Trophoblast cell (in vitro differentiated cells and primary cell): Measurements from ENCODE around the gene VASH2.

ENCODE experiments used
- DNase-seq, 2 donors: peaks; one replicate each; pipeline ENCODE4 v3.0.0-alpha.2; 2016
- H2AFZ ChIP-seq: 2 replicates; pipeline ENCODE4 v1.6.1; 2013; ENCODE audit warnings: low read length, moderate library complexity, mild to moderate bottlenecking; ENCODE audit not compliant: insufficient read depth, poor library complexity
- H2AK5ac ChIP-seq: 2 replicates; pipeline ENCODE4 v1.6.1; 2013; ENCODE audit warnings: mild to moderate bottlenecking, low read length
- H2BK120ac ChIP-seq: 2 replicates; pipeline ENCODE4 v1.6.1; 2013; ENCODE audit warnings: low read length, mild to moderate bottlenecking, moderate library complexity; ENCODE audit not compliant: insufficient read depth, poor library complexity
- H2BK12ac ChIP-seq: 2 replicates; pipeline ENCODE4 v1.6.1; 2013; ENCODE audit warnings: mild to moderate bottlenecking, low read length, moderate library complexity
- H2BK5ac ChIP-seq: 2 replicates; pipeline ENCODE4 v1.6.1; 2013; ENCODE audit warnings: low read length, low read depth, moderate library complexity, mild to moderate bottlenecking; ENCODE audit not compliant: poor library complexity
- H3K14ac ChIP-seq: 2 replicates; pipeline ENCODE4 v1.6.1; 2013; ENCODE audit warnings: mild to moderate bottlenecking, low read length
- H3K18ac ChIP-seq: 2 replicates; pipeline ENCODE4 v1.6.1; 2013; ENCODE audit warnings: mild to moderate bottlenecking, low read length
- H3K23ac ChIP-seq: 2 replicates; pipeline ENCODE4 v1.6.1; 2013; ENCODE audit warnings: low read length
- H3K27ac ChIP-seq: 2 replicates; pipeline ENCODE4 v1.5.1; 2013; ENCODE audit warnings: low read depth, mild to moderate bottlenecking, inconsistent platforms, low read length, moderate library complexity
- H3K27me3 ChIP-seq: 2 replicates; pipeline ENCODE4 v1.6.1; 2013; ENCODE audit warnings: inconsistent platforms, mild to moderate bottlenecking, low read length, moderate library complexity; ENCODE audit not compliant: insufficient read depth
- H3K36me3 ChIP-seq, 2 experiments: 1 replicate in 1 of 2; 2 replicates in 1 of 2; pipeline ENCODE4 v1.6.1; 2013; ENCODE audit warnings: low read length in 2 of 2, mild to moderate bottlenecking in 2 of 2, moderate library complexity in 1 of 2; ENCODE audit not compliant: insufficient read depth in 2 of 2, control insufficient read depth in 1 of 2
- H3K4ac ChIP-seq: 2 replicates; pipeline ENCODE4 v1.6.1; 2013; ENCODE audit warnings: low read depth, mild to moderate bottlenecking, low read length, moderate library complexity
- H3K4me1 ChIP-seq, 2 experiments: 1 replicate in 1 of 2; 2 replicates in 1 of 2; pipeline ENCODE4 v1.6.1; 2013; ENCODE audit warnings: low read length in 2 of 2, mild to moderate bottlenecking in 2 of 2, moderate library complexity in 1 of 2; ENCODE audit not compliant: insufficient read depth in 2 of 2, control insufficient read depth in 1 of 2
- H3K4me2 ChIP-seq: 2 replicates; pipeline ENCODE4 v1.6.1; 2013; ENCODE audit warnings: inconsistent platforms, mild to moderate bottlenecking, low read length, moderate library complexity
- H3K4me3 ChIP-seq: 2 replicates; pipeline ENCODE4 v1.5.1; 2013; ENCODE audit warnings: mild to moderate bottlenecking, low read depth, low read length, inconsistent platforms
- H3K79me1 ChIP-seq: one replicate; pipeline ENCODE4 v1.6.1; 2013; ENCODE audit warnings: low read length
- H3K79me2 ChIP-seq: 2 replicates; pipeline ENCODE4 v1.6.1; 2013; ENCODE audit warnings: low read length, mild to moderate bottlenecking; ENCODE audit not compliant: control insufficient read depth, insufficient read depth, poor library complexity
- H3K9ac ChIP-seq: 2 replicates; pipeline ENCODE4 v1.6.1; 2013; ENCODE audit warnings: mild to moderate bottlenecking, low read length
- H3K9me3 ChIP-seq: 2 replicates; pipeline ENCODE4 v1.6.1; 2013; ENCODE audit warnings: low read depth, mild to moderate bottlenecking, control low read depth, inconsistent platforms, low read length; ENCODE audit not compliant: insufficient read depth
- H4K12ac ChIP-seq: 2 replicates; pipeline ENCODE4 v1.6.1; 2013; ENCODE audit warnings: low read depth, mild to moderate bottlenecking, low read length, moderate library complexity
- H4K8ac ChIP-seq: 2 replicates; pipeline ENCODE4 v1.6.1; 2013; ENCODE audit warnings: low read depth, mild to moderate bottlenecking, low read length, moderate library complexity
- H4K91ac ChIP-seq: one replicate; pipeline ENCODE4 v1.6.1; 2013; ENCODE audit warnings: low read depth, mild to moderate bottlenecking, low read length, moderate library complexity
- WGBS: extraction: QIAGEN DNeasy Blood & Tissue Kit; methylation state at CpG from one replicate; pipeline ENCODE4 v1.1.7; 2013; ENCODE audit warnings: missing lambda C conversion rate; ENCODE audit not compliant: insufficient read length, insufficient coverage; ENCODE audit errors: extremely low coverage; 5-methylcytosine and 5-hydroxymethylcytosine counted together

Gene VASH2

GRCh38 chr1:212955961-212956620, 5.8 kb downstream of the VASH2 start:
- Histone ChIP-seq H3K27ac (no peak overlapping the region), H4K8ac (no peak overlapping the region), H3K4me2 (no peak overlapping the region), H3K36me3 (no peaks in the 10 kb centered on the region), H2BK5ac (no peak overlapping the region), H3K79me1 (peaks cover 4% of the 10 kb centered on the region), H4K91ac (no peak overlapping the region), H2AK5ac (no peak overlapping the region), H2BK120ac (no peak overlapping the region), H2BK12ac (no peak overlapping the region), H3K23ac (no peak overlapping the region), H4K12ac (no peak overlapping the region), H3K27me3 (peaks cover 8% of the 10 kb centered on the region), H3K4ac (no peak overlapping the region), H3K4me3 (no peak overlapping the region), H3K14ac (no peak overlapping the region), H3K18ac (no peak overlapping the region), H3K79me2 (peaks cover 2% of the 10 kb centered on the region), H3K9ac (no peak overlapping the region), H2AFZ (no peak overlapping the region), H3K9me3 (peaks cover 2% of the 10 kb centered on the region), H3K4me1 (peaks cover 16 to 22% of the 10 kb centered on the region in 2 experiments)
- no peak for DNase-seq
- no CpG with 5 or more reads among the region's 8 CpGs for WGBS

GRCh38 chr1:212957546-212957945, 7.2 kb downstream of the VASH2 start:
- H3K27ac ChIP-seq = no peak overlapping the region
- WGBS = no CpG with 5 or more reads among the region's 6 CpGs
- no peak overlapping the region for H2AK5ac ChIP-seq
- peak overlapping the region; percentile 77 for H2BK12ac ChIP-seq
- no peaks in the 10 kb centered on the region for H3K79me2 ChIP-seq
- H3K23ac ChIP-seq = no peak overlapping the region
- H3K4me3 ChIP-seq = no peak overlapping the region
- peaks cover 4% of the 10 kb centered on the region for H3K79me1 ChIP-seq
- peak overlapping the region; percentile 46 for H3K14ac ChIP-seq
- H4K8ac ChIP-seq = peak overlapping the region; percentile 32
- H3K18ac ChIP-seq = peak overlapping the region; percentile 46
- H3K36me3 ChIP-seq = peaks cover 3% of the 10 kb centered on the region in 2 experiments
- H3K4ac ChIP-seq = no peak overlapping the region
- H2AFZ ChIP-seq = no peak overlapping the region
- DNase-seq = no peak
- no peak overlapping the region for H3K9ac ChIP-seq
- H3K9me3 ChIP-seq = peaks cover 2% of the 10 kb centered on the region
- H3K4me1 ChIP-seq = peaks cover 12 to 18% of the 10 kb centered on the region in 2 experiments
- no peak overlapping the region for H3K4me2 ChIP-seq
- H3K27me3 ChIP-seq = peaks cover under 1% of the 10 kb centered on the region
- H4K91ac ChIP-seq = no peak overlapping the region
- H2BK5ac ChIP-seq = peak overlapping the region; percentile 6
- H2BK120ac ChIP-seq = no peak overlapping the region
- H4K12ac ChIP-seq = no peak overlapping the region

- Histone ChIP-seq H3K4me2 (no peak overlapping the region), H2BK5ac (no peak overlapping the region), H3K4ac (no peak overlapping the region), H2BK12ac (peak overlapping the region; percentile 77), H2BK120ac (no peak overlapping the region), H3K27ac (no peak overlapping the region), H3K79me1 (peaks cover 4% of the 10 kb centered on the region), H3K9ac (no peak overlapping the region), H3K4me1 (peaks cover 12 to 18% of the 10 kb centered on the region in 2 experiments), H3K9me3 (peaks cover 2% of the 10 kb centered on the region), H3K27me3 (no peaks in the 10 kb centered on the region), H3K36me3 (peaks cover 3% of the 10 kb centered on the region in 2 experiments), H3K23ac (no peak overlapping the region), H2AK5ac (no peak overlapping the region), H3K18ac (no peak overlapping the region), H4K12ac (no peak overlapping the region), H4K8ac (peak overlapping the region; percentile 37), H3K4me3 (no peak overlapping the region), H3K14ac (peak overlapping the region; percentile 46), H2AFZ (no peak overlapping the region), H4K91ac (no peak overlapping the region), H3K79me2 (no peaks in the 10 kb centered on the region)
- DNase-seq = no peak
- WGBS = no CpG with 5 or more reads among the region's 10 CpGs
Observed at GRCh38 chr1:212958175-212958574, 7.8 kb downstream of the VASH2 start.

- Histone ChIP-seq H3K4me1 (peaks cover 12 to 18% of the 10 kb centered on the region in 2 experiments), H3K14ac (no peak overlapping the region), H4K12ac (no peak overlapping the region), H2BK5ac (no peak overlapping the region), H3K79me2 (no peaks in the 10 kb centered on the region), H3K23ac (no peak overlapping the region), H3K36me3 (peaks cover 3% of the 10 kb centered on the region in 2 experiments), H3K27ac (no peak overlapping the region), H3K9ac (no peak overlapping the region), H4K91ac (no peak overlapping the region), H3K4me3 (no peak overlapping the region), H3K79me1 (peaks cover 4% of the 10 kb centered on the region), H3K27me3 (no peaks in the 10 kb centered on the region), H2BK120ac (no peak overlapping the region), H2AFZ (no peak overlapping the region), H2AK5ac (no peak overlapping the region), H3K4ac (no peak overlapping the region), H4K8ac (no peak overlapping the region), H3K9me3 (peaks cover 2% of the 10 kb centered on the region), H3K4me2 (no peak overlapping the region), H3K18ac (peak overlapping the region; percentile 27), H2BK12ac (no peak overlapping the region)
- DNase-seq = no peak
- no CpG with 5 or more reads among the region's 18 CpGs for WGBS
Observed at GRCh38 chr1:212959266-212960220, 9.2 kb downstream of the VASH2 start.
